Measurements from ENCODE around the gene C11orf52.

DNA sequence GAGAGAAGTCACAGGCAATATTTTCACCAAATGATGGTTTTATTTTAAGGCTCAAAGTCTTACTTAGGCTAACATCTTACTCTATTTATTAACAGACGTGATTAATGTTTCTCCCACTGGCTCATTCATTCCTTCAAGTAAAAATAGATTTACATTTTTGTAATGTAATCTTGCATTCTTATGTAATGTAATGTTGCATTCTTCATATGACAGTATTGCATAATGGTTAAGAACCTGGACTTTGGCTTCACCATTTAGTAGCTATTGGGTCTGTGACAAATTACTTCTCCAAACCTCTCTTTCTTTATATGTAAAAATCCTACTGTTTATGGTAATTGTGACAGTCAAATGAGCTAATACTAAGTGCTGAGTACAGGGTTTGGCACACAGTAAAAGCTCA lies 15.2 kb downstream of the C11orf52 start:
- TF ChIP-seq, protein P1, sequence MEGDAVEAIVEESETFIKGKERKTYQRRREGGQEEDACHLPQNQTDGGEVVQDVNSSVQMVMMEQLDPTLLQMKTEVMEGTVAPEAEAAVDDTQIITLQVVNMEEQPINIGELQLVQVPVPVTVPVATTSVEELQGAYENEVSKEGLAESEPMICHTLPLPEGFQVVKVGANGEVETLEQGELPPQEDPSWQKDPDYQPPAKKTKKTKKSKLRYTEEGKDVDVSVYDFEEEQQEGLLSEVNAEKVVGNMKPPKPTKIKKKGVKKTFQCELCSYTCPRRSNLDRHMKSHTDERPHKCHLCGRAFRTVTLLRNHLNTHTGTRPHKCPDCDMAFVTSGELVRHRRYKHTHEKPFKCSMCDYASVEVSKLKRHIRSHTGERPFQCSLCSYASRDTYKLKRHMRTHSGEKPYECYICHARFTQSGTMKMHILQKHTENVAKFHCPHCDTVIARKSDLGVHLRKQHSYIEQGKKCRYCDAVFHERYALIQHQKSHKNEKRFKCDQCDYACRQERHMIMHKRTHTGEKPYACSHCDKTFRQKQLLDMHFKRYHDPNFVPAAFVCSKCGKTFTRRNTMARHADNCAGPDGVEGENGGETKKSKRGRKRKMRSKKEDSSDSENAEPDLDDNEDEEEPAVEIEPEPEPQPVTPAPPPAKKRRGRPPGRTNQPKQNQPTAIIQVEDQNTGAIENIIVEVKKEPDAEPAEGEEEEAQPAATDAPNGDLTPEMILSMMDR (IDR thresholded peaks at IDR 0.05): no peak
- no peak for TF ChIP-seq ZFX (IDR thresholded peaks at IDR 0.05; ENCODE audit: borderline replicate concordance)

Data from 22Rv1 (cell line).